Fibroblast of pulmonary artery (primary cell): ENCODE data around the gene NINL.
"Not testable (repeated sequence)": the region's sequence is repeated elsewhere in the genome, so short reads cannot be mapped to it uniquely, and the experiment has no call there.

Experiments
- DNase-seq: peaks from one replicate; pipeline ENCODE4 v3.0.0-alpha.2; 2010; ENCODE audit warnings: low read depth
- H3K4me3 ChIP-seq: replicated peaks from 2 replicates; pipeline ENCODE4 v1.5.1; 2011; ENCODE audit warnings: low read depth, mild to moderate bottlenecking, control low read depth, low read length, moderate library complexity
- CTCF ChIP-seq: IDR thresholded peaks from 2 replicates; pipeline ENCODE4 v1.5.1; 2011; ENCODE audit warnings: mild to moderate bottlenecking, control low read depth, low read length, inconsistent platforms; ENCODE audit errors: missing control alignments

NINL gene

GRCh38 chr20:25570148-25570530, 15.2 kb downstream of the NINL start:
- no peak for DNase-seq
- no peak for TF ChIP-seq CTCF
- no peak overlapping the region for H3K4me3 ChIP-seq

- TF ChIP-seq CTCF = no peak
- H3K4me3 ChIP-seq = no peak overlapping the region
- DNase-seq = no peak
These were observed 18.0 kb downstream of the NINL start for GRCh38 chr20:25567286-25567685.

GRCh38 chr20:25566821-25567220, 18.5 kb downstream of the NINL start:
- H3K4me3 ChIP-seq = no peak overlapping the region
- DNase-seq = no peak
- no peak for TF ChIP-seq CTCF

- DNase-seq = no peak
- no peak overlapping the region for H3K4me3 ChIP-seq
- TF ChIP-seq CTCF = no peak
These were observed 19.7 kb downstream of the NINL start for GRCh38 chr20:25565578-25566157.

GRCh38 chr20:25563876-25564275, 21.5 kb downstream of the NINL start:
- no peak for DNase-seq
- no peak for TF ChIP-seq CTCF
- no peak overlapping the region for H3K4me3 ChIP-seq

- DNase-seq = no peak
- no peak for TF ChIP-seq CTCF
- H3K4me3 ChIP-seq = no peak overlapping the region
These were observed 22.0 kb downstream of the NINL start for GRCh38 chr20:25563362-25563761.

GRCh38 chr20:25561771-25562170, 23.6 kb downstream of the NINL start:
- DNase-seq, H3K4me3 ChIP-seq: not testable (repeated sequence)

- no peak overlapping the region for H3K4me3 ChIP-seq
- peak; percentile 66 for DNase-seq
- no peak for TF ChIP-seq CTCF
These were observed 31.5 kb downstream of the NINL start for GRCh38 chr20:25553819-25554296.
